ENCODE data around the gene CSRP1.

The CSRP1 gene

DNA sequence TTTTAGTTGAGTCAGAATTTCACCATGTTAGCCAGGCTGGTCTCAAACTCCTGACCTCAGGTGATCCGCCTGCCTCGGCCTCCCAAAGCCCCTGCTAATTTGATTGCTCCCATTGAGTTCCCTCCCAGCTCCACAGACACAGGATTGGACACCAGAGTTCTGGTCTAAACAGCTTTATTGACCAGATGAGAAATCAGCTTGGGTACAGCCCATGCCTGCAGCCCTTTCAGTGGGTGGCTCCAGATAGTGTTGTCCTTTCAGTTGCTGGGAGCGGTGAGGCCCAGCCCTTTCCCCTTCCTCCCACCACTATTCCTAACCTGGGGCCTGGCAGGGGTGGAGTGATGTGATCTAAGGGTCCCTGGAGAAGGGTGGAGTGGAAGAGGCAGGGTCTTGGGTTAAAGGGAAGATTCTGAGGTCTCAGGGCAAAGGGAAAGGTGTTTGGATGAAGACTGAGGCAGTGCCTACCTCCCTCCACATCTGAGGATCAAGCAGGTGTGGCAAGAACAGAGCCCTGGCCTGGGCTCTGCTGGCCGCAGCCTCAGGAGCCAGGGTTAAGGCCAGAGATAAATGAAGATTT is 23.5 kb downstream of the CSRP1 start:
- H3K27ac ChIP-seq (ENCODE audit: poor library complexity, severe bottlenecking) = peak overlapping the region; percentile 20
- DNase-seq (ENCODE audit: low spot score) = no peak
- H3K4me1 ChIP-seq (ENCODE audit: insufficient read depth, poor library complexity, severe bottlenecking) = peaks cover 7% of the 10 kb centered on the region
- H3K9me3 ChIP-seq (ENCODE audit: severe bottlenecking) = no peaks in the 10 kb centered on the region
- TF ChIP-seq, protein P1, sequence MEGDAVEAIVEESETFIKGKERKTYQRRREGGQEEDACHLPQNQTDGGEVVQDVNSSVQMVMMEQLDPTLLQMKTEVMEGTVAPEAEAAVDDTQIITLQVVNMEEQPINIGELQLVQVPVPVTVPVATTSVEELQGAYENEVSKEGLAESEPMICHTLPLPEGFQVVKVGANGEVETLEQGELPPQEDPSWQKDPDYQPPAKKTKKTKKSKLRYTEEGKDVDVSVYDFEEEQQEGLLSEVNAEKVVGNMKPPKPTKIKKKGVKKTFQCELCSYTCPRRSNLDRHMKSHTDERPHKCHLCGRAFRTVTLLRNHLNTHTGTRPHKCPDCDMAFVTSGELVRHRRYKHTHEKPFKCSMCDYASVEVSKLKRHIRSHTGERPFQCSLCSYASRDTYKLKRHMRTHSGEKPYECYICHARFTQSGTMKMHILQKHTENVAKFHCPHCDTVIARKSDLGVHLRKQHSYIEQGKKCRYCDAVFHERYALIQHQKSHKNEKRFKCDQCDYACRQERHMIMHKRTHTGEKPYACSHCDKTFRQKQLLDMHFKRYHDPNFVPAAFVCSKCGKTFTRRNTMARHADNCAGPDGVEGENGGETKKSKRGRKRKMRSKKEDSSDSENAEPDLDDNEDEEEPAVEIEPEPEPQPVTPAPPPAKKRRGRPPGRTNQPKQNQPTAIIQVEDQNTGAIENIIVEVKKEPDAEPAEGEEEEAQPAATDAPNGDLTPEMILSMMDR (IDR thresholded peaks at IDR 0.05; ENCODE audit: poor library complexity, severe bottlenecking) = no peak
- peaks cover 32% of the 10 kb centered on the region for H3K36me3 ChIP-seq (ENCODE audit: low read depth)
- no peaks in the 10 kb centered on the region for H3K27me3 ChIP-seq (ENCODE audit: insufficient read depth, poor library complexity, severe bottlenecking)
- no peak overlapping the region for H3K4me3 ChIP-seq (ENCODE audit: severe bottlenecking)
- ATAC-seq (ENCODE audit: low read depth) = no peak

DNA sequence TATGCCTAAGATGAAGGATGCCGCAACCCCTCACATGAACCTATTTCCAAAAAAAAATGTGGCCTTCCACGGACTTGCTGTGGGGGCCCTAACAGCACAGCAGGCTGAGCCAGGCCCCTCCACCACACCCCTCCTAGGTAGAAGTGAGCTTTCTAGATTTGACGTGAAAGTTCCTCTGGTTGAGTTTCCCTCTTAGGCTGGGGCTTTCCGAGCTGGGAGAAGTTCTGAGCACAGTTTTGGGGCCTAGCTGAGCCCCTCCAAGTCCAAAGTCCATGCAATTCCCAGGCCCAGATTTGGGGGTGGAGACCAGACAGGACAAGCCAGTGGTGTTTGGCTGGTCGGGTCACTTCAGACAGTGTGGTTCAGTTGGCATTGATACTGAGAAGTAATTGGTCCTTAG is 24.2 kb downstream of the CSRP1 start:
- Histone ChIP-seq H3K27me3 (ENCODE audit: insufficient read depth, poor library complexity, severe bottlenecking) (no peaks in the 10 kb centered on the region), H3K9me3 (ENCODE audit: severe bottlenecking) (no peaks in the 10 kb centered on the region), H3K4me3 (ENCODE audit: severe bottlenecking) (no peak overlapping the region), H3K27ac (ENCODE audit: poor library complexity, severe bottlenecking) (peak overlapping the region; percentile 20), H3K36me3 (ENCODE audit: low read depth) (peaks cover 25% of the 10 kb centered on the region), H3K4me1 (ENCODE audit: insufficient read depth, poor library complexity, severe bottlenecking) (peaks cover 7% of the 10 kb centered on the region)
- DNase-seq (ENCODE audit: low spot score) = no peak
- TF ChIP-seq, protein P1 (IDR thresholded peaks at IDR 0.05; ENCODE audit: poor library complexity, severe bottlenecking) = no peak
- no peak for ATAC-seq (ENCODE audit: low read depth)

DNA sequence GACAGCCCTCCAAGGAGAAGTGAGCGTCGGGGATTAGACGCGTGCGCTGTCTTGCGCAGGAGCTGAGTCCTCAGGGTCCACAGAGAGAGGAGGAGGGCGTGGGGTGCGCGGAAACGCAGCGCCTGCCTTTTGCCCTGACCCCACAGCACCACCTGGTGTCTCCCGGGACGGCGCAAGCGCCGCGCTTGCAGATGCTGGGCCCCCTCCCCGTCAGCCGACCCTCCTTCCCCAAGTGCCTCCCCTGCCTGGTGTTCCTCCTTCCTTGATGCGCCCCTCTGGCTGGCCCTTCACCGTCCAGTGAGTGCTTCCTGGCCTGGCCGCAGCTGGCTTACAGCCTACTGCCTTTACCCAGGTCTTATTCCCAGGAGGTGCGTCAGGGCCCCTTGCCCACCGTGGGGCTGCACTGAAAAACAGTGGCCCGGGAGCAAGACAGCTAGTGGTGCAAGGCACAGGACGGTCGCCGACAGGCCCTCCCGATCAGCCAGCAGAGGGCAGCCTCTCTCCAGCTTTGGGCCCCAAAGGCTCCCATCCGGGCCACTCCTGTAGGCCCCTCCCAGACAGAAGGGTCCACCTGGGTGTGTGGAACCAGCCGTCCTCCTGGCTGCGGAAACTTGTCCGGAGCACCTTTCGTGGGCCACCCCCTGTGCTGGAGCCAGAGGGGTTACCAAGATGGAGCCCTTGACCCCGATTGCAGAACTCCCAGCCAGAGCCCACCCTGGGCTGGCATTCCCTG is 25.0 kb downstream of the CSRP1 start:
- Histone ChIP-seq H3K27ac (ENCODE audit: poor library complexity, severe bottlenecking) (peak overlapping the region; percentile 20), H3K4me1 (ENCODE audit: insufficient read depth, poor library complexity, severe bottlenecking) (peaks cover 13% of the 10 kb centered on the region), H3K36me3 (ENCODE audit: low read depth) (peaks cover 17% of the 10 kb centered on the region), H3K9me3 (ENCODE audit: severe bottlenecking) (no peaks in the 10 kb centered on the region), H3K4me3 (ENCODE audit: severe bottlenecking) (no peak overlapping the region), H3K27me3 (ENCODE audit: insufficient read depth, poor library complexity, severe bottlenecking) (no peaks in the 10 kb centered on the region)
- peak; percentile 77 for ATAC-seq (ENCODE audit: low read depth)
- DNase-seq (ENCODE audit: low spot score) = peak; percentile 81
- TF ChIP-seq, protein P1 (IDR thresholded peaks at IDR 0.05; ENCODE audit: poor library complexity, severe bottlenecking) = peak; percentile 93

DNA sequence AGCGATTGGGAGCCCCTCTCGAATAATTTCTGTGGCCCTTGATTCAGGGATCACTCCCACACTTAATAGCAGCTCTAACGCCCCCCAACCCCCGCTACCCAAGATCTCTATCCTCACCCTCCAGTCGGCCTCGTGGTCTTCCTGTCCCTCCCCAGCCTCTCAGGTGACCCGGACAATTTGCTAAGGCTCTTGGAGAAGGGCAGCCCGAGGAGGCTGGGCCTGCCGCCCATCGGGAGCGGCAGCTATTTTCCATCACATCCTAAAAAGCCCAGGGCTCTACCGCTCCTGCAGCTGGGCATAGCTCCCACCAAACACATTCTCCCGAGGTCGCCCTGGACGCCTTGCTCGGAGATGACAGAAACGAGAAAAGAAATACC is 25.9 kb downstream of the CSRP1 start:
- Histone ChIP-seq H3K27me3 (ENCODE audit: insufficient read depth, poor library complexity, severe bottlenecking) (no peaks in the 10 kb centered on the region), H3K27ac (ENCODE audit: poor library complexity, severe bottlenecking) (peak overlapping the region; percentile 34), H3K4me1 (ENCODE audit: insufficient read depth, poor library complexity, severe bottlenecking) (peaks cover 22% of the 10 kb centered on the region), H3K36me3 (ENCODE audit: low read depth) (peaks cover 8% of the 10 kb centered on the region), H3K9me3 (ENCODE audit: severe bottlenecking) (no peaks in the 10 kb centered on the region), H3K4me3 (ENCODE audit: severe bottlenecking) (peak overlapping the region; percentile 7)
- TF ChIP-seq, protein P1 (IDR thresholded peaks at IDR 0.05; ENCODE audit: poor library complexity, severe bottlenecking) = no peak
- ATAC-seq (ENCODE audit: low read depth) (no peak), DNase-seq (ENCODE audit: low spot score) (no peak)
